HG03066 (cell line): ENCODE measurements around the gene GSE1.

Experiments
- ATAC-seq: cut with Tn5 transposase; IDR thresholded peaks from one replicate; pipeline ENCODE4 v1.9.1; 2021; ENCODE audit warnings: low read depth; ENCODE audit not compliant: unreplicated experiment

Gene GSE1

DNA sequence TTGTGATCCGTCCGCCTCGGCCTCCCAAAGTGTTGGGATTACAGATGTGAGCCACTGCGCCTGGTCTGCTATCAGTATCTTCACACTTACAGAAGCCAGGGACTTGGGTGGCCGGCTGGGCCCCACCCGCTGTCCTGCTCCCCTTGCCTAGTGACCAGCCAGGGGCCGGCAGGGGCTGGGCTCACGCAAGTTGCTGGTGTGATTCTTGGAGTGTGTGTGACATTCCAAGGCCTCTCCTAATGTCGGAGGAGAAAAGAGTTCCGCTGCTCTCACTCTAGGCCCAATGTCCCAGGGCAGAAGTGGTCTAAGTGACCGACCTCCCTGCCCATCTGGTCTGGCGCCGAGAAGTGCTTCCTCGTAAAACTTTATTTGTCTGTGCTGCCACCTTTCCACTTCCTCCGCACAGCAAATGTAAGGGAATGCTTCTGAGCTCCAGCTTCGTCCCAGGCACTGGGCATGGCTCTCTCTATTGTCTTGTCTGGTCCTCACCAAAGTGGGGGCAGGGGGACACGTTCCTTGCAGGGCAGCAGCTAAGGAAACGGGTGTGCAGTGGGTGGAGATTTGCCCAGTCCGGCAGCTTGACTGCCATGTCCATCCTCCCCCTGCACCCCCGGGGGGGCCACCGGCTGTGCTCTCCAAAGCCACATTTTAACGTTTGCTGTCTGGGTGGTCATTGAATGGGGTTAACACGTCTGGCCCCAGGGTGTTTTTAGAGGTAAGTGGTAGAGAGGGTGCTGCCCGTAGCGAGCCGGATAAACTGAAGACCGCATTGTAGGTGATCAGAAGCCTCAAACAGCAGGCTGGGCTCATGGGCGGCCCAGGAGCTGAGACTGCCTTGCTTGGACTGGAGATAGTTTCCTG, 7.8 kb upstream of the GSE1 start:
- ATAC-seq = no peak

DNA sequence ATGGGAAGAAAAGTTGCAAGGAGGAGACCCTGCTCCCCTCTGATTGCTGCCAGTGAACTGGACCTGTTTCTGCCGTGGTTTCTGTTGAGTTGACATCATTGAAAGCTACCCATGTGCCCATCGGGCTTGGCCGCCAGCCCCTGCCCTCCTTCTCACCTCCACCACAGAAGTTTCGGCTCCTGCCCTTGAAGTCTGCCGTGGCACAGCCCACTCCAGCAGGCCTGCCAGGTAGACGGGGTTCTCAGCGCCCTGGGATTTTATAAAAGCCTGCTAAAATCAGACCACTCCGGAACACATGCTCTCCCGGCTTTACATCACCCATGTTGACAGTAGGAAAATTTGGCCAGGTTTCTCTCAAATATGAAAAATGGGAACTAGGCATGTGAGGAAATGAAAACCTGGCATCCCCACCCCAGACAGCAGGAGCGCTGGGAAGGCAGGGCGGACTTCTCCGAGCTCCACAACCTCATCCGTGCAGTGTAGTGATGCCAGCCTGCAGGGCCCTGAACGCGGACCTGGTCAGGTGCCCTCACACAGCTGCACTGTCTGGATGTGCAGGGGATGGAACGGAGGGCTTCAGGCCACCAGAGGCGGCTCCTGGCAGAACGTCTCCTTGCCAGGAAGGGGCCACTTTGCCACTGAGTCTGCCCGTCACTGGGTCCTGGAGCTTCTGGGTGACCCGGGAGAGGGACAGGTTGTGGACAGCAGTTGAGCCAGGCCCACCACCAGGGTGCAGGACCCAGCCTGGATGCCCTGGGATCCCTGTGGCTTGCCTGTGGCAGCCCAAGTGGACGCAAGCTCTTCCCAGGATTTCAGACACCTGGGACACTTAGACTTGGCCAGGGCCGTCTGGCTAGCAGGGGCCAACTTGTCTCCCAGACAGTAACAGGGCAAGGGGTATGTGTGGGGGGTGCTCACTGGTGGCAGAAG, 6.9 kb upstream of the GSE1 start:
- ATAC-seq = no peak

DNA sequence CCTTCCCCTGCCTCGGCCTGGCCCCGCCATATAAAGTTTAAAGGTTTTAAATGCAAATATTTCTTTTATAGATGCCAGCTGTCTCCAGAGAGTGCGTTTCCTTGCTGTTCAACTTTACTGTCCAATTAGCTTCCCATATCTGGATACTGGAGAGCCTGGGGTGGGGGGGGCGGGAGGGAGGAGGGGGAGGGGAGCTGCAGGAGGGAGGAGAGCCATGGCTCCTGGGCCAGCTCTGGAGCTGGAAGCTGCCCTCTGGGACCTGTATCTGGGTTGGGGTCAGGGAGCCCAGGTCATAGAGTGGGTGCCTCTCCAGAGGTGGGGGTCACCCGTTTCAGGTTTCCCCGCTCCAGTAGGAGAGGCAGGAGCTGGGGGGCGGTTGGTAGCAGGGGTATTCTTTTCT, 6.2 kb upstream of the GSE1 start:
- no peak for ATAC-seq

DNA sequence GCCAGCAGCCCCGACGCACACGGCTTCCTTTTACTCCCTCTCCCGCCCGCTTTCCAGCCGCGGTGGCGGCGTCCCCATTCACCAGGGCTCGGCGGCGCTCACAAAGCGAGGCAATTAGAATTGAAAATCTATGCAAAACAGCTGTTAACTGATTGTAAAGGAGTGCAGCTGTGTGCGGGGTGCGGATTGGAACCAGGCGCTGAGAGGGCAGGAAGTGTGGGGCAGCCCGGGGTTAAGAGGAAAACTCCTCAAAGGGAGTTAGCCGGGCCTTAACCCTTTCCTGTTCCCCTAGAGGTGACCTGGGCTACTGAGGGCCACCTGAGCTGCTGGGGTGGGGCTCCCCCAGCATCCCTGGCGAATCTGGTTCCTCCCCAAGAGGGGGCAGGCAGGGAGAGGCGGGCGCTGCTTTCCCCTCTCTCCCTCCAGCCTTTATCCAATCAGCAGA, 5.8 kb upstream of the GSE1 start:
- ATAC-seq = no peak

DNA sequence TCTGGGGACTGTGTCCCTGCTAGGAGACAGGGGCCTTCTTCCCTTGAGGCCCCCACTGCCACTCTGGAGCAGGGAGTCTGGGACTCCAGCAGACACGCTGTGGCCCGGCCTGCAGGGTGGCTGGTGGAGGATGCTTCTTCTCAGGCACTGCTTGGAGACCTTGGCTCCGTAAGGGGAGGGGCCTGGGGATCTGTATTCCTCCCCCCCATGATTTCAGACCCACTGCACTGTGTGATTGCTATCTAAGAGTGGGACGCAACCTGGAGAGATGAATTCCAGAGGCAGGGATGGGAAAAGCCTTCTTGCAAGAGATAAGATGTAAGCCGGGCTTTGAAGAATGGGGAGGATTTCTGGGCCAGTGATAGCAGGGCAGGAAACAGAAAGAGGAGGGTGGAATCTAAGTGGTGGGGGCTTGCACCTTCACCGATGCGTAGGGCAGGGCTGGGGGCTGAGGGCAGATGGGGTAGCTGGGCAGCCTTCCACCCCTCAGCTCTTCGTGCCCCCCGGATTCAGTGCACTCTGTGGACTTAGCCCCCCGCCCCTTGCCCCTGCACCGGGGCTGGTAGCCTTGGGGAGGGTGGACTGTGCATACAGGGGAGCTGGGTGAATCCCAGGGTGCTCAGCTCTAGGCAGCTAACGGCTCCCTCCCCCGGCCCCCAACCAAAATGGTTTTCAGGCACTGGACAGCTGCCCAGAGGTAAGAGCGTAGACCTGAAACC, 5.2 kb upstream of the GSE1 start:
- no peak for ATAC-seq

DNA sequence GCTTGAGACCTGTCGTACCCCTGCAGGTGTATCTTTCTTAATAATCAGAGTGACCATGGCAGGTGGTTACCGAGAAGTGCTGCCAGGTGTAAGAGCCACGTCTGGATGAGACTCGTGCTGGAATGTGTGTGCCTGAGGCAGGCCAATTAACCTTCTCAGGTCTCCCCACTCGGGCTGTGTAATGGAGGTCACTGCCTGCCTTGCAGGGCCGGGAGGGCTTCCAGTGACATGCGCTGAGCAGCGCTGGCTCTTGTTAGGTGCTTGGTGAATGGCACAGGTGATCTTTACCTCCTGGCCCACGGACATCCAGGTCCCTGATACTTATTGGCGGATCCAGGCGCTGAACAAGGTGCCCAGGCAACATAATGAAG, 4.6 kb upstream of the GSE1 start:
- ATAC-seq = no peak

DNA sequence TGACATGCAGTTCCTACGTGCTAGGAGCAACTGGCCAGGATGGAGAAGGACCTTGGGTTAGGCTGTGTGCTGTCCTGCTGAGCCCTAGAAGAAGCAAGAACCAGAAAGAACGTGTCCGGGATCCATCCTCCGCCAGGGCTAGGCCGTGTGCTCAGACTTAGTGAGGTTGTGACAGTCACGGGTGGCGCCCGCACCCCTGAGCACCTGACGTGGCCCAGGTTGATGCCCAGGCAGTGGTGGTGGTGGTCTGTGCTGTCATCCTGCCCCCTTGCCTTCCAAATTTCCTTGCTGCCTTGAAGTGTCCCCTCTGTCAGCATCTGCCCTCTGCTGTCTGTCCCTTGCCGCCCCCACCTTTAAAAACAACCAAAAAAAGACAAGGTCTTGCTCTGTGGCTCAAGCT, 4.2 kb upstream of the GSE1 start:
- ATAC-seq = no peak

DNA sequence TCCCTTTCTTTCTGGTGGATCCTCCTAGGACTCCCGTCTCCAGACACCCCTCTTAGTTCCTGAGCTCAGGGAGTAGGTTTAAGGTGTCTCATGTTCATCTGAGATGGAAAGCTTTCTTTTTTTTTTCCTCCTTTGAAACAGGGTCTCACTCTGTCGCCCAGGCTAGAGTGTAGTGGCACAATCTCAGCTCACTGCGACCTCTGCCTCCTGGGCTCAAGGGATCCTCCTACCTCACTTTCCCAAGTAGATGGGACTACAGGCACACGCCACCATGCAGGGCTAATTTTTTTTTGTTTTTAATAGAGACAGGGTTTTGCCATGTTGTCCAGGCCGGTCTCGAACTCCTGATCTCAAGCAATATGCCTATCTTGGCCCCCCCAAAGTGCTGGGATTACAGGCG, 3.6 kb upstream of the GSE1 start:
- no peak for ATAC-seq

DNA sequence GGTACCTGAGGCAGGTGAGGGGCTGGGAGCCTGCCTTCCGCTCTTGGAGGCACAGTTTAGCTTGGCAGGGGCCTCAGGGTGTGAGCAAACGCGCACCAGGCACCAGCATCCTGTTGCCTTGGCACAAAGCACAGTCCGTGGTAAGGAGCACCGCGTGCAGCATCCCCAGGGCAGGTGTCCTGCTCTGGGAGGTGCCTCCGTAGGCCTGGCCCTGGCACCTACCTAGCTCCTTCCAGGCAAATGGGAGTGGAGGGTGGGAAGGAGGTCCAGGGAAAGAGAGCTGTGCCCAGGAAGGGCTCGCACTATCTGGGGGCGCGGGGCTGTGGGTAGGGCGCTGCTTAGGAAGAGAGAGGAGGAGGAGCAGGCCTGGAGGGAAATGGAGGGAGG, 3.1 kb upstream of the GSE1 start:
- ATAC-seq = no peak

DNA sequence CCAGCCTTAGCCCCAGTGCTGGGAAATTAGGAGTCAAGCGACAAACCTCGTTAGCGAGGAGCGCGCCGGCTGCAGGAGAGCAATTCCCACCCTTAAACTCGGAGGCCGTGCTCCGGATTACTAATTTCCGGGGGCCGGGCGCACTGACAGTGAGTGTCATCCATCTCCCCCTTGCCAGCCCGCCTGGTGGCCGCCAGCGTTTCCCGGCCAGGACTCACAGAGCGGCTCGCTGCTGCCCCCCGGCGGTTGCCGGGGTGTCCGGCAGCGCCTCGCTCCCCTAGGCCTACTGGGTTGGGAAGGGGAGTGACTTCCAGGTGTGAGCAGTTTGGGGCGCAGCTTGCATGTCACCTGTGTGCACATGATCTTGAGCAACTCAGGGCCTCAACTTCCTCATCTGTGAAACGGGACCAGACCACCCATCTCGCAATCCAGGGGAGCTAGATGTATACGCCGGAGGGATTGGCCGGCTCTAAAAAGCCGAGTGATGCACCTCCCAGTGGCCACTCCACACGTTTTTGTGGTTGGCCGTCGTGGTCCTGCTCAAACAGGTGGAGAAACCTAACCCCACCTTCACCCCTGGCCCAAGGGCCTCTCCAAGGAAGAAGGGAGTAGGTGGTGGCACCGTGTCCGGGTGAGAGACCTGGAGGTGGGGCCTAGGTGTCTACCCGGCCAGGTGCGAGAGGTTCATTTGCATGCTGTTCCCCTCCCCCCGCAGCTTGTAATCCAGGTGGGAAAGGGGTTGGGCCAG, 2.5 kb upstream of the GSE1 start:
- peak; percentile 38 for ATAC-seq

DNA sequence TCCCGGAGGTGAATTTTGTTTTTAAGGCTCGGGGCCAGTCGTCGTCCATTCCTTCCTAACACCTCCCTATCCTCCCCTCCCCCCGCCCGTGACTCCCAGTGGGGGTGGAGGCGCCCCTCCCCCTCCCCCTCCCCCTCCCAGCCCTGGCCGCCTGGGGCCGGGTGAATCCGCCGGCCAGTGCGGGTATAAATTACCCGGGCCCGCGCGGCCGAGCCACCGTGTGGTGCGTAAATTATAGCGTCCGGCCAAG, 2.0 kb upstream of the GSE1 start:
- no peak for ATAC-seq

DNA sequence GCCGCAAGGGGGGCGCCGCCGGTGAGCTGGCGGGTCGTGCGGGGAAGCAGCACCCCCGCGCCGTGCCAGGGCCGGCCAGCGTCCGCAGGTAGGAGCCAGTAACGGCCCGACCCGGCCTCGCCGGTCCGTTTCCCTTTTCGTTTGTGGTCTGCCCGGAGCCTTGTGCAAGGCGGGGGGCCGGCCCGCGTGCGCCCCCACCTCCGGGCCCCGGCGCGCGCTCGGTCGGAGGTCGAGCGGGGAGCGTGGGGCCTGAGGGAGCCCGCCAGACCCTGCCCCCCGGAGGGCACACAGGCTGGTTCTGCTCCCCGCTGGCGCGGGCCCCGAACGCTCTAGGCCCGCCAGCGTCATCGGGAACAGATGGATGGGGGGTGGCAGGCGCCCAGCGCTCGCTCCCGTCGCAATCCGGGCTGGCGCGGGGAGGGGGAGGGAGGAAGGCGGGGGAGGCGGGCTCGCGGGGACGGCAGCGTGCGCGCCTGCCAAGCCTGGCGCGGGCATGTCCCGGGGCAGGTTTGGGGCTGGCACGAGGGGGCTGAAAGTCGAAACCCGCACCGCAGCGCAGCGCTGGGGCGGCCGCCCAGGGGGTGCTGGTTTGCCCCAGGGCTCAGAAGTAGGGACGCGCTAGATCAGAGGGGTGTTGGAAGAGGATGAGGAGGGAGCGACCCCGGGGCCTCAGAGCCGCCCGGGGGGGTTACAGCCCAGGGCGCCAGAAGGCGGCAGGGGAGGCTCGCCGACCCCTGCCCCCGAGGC, 1.5 kb upstream of the GSE1 start:
- ATAC-seq = no peak

DNA sequence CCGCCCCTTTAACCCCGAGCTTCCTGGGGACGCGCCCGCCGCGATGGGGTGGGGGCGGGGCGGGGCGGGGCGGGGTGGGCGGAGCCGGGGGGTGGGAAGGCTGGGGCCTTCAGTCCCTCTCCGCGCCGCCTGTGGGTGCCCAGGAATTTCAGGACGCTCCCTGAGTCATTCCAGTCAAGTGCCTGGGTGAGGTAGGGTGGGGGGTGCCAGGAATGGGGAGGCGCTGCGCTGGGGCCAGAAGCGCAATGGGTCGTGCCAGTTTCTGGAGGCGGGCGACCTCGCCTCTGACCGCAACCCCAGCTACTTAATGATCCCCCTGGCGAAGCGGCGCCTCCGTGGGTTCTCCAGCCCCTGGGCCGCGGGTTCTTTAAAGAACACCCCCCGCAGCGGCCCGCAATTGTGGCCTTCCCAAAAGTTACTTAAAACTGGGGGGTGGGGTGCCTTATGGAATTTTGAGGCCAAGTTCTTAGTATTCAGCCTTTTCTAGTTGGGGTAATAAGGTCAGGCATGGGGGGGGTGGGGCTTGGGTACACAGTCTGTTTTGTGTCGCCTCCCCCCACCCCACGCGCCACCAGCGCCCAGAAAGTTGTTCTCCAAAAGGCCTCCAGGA, 826 bp upstream of the GSE1 start:
- no peak for ATAC-seq

DNA sequence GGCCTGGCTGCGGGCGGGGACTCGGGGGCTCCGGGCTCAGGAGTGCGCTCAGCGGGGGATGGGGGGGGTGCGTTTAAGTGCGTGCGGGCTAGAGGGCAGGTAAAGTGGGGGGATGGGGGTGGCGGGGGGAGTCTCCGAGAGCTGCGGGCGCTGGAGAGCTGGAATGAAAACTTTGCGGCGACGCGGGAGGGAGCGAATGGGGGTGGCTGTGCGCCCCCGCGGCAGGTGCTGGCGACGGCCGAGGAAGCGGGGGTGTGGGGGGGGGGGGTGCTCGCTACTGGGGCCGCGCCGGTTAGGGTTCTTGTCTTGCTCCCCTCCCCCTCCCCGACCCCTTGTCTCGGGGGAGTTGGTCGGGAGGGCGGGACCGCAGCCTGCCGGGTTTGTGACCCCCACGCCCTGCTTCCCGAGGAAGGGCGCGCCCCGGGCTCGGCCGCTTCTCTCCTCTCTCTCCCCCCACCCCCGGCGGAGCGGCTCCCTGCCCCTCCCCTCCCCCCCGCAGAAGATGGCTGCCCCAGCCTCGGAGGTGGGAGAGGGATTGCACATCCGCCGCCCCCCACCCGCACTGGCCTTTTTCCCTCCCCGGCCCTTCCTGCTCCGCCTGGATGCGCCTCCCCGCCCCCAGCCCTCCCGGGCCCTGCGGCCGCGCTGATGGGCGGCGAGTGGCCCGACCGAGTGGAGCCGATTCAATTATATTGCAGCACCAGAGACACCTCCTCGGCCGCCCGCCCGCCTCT, 649 bp downstream of the GSE1 start:
- ATAC-seq = no peak

DNA sequence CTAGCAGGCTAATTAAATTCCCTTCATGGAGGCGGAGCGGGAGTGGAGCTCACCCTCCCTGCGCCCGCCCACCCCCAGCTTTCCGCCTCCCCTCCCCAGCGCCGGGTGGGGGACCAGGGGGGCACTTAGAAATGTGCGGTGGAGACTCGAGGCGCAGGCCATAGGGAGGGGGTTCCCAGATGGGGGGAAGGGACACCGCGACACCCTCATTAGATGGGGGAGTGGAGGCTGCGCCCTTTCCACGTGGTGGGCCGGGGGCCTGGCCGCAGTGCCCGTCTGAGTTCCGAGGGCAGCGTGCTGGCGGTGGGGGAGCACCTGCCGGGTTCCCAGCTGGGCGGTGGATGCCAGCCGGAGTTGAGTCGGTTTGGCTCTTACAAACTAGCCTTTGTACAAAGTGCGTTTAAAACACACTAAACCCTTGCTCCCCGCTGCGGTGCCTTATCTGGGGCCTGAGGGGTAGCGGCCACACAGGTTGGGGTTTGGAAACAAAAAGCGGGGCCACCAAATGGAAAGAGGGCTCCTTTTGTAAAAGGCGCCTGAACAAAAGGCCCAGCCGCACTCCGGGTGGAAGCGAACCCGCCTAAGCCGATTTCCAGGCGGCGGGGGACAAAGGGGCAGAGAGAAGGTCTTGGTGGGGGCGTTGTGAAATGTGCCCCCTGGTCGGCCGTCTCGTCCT, 1.4 kb downstream of the GSE1 start:
- ATAC-seq = no peak

DNA sequence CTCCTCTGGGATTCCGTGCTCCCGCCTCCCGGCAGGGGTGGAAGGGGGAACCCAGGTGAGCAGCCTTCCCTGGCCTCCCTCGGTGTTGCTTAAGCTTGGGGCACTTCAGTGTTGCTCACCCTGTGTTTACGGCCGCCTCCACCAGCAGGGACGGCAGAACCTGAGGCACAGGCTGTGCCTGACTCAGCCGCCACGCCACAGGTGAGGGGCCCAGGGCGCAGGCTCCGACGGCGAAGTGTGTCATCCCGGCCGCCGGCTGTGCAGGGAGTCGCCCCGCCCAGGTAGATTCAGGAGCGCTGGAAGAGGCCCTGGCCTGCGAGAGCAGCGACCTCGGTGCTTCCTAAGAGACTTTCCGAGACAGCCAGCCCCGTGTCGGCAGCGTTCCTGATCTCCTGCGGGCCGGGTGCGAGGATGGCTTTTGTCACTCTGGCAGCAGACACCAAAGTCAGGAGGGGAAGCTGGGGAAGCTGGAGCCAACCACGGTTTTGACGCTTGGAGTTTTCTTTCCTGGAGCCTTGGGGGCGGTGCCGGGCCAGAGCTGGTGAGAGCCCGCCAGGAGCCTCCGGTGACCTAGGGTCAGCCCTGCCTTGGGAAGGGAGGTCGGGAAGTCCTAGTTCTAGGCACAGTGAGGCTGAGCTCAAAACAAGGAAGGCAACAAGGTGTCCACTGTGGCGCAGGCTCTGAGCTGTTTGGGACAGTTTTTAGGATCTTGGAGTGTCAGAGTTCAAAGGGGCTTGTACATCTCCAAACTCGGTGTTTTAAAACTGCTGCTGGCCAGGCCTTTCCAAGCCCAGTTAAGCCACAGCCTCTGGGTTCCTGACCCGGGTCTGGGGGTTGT, 2.1 kb downstream of the GSE1 start:
- no peak for ATAC-seq

DNA sequence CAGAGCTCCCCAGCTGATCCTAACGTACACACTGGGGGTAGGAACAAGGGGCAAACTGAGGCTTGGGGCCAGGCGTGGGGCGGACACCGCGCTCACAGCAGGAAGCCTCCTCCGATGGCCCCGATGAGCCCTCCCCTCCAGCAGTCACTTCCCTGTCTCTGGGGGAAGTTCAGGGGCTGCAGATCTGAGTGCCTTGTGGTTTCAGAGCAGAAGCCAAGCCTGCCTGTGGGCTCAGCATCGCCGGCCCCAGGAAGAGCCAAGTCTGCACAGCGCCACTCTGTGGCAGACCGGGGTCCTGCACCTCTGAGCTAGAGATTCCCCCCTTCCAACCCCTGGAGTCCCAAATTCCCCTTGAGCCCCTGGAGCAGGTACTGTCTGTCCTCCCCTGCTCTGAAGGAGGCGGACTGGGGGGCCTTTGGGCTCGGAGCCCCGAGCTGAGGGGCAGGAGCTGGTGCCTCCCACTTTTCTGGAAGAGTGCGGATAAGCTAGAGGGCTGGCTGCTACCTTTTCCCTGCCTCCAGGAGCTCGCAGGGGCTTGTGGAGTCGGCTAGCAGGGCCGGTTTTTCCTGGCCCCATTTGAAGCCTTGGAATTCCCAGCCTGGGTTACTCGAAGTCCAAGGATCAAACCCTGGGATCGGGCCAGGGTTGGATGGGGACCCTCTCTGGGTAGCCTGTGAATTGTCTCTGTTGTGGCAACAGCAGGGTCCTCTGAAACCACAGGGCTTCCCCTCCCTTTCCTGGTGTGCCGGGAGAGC, 2.9 kb downstream of the GSE1 start:
- ATAC-seq = peak; percentile 44
